ENCODE data around the gene DNAH11.

DNA sequence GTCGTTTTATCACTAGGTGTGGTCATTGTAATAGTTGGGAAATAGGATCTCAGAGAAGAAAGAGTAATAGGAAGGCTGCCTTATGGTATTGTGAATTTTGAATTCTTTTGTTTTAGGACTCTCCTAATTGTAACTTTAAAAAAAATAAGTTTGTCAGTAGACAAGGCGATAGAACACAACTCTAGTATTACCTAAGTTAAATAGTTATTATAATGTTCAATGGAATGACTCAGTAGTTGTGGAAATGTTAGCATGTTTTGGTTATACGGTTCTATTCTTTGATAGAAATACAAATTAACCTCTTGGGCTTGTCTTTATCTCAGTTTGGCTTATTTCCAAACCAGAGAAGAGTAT lies 1.4 kb downstream of the DNAH11 start:
- TF ChIP-seq FOS (IDR thresholded peaks at IDR 0.05; ENCODE audit: low read depth, low read length) (no peak), POLR2A (IDR thresholded peaks at IDR 0.05; ENCODE audit: low read depth, low read length) (no peak), ELK1 (IDR thresholded peaks at IDR 0.05; ENCODE audit: borderline replicate concordance, low read depth, low read length) (no peak), USF2 (IDR thresholded peaks at IDR 0.05; ENCODE audit: low read depth, low read length) (no peak), MXI1 (IDR thresholded peaks at IDR 0.05; ENCODE audit: borderline replicate concordance, low read depth, low read length) (no peak)
- TF ChIP-seq, protein P1, sequence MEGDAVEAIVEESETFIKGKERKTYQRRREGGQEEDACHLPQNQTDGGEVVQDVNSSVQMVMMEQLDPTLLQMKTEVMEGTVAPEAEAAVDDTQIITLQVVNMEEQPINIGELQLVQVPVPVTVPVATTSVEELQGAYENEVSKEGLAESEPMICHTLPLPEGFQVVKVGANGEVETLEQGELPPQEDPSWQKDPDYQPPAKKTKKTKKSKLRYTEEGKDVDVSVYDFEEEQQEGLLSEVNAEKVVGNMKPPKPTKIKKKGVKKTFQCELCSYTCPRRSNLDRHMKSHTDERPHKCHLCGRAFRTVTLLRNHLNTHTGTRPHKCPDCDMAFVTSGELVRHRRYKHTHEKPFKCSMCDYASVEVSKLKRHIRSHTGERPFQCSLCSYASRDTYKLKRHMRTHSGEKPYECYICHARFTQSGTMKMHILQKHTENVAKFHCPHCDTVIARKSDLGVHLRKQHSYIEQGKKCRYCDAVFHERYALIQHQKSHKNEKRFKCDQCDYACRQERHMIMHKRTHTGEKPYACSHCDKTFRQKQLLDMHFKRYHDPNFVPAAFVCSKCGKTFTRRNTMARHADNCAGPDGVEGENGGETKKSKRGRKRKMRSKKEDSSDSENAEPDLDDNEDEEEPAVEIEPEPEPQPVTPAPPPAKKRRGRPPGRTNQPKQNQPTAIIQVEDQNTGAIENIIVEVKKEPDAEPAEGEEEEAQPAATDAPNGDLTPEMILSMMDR (conservative IDR thresholded peaks at IDR 0.05; ENCODE audit: low read depth, low read length) = no peak

All from IMR-90 (cell line).